NB4 (cell line): Measurements from ENCODE around the gene PHF14.

Source experiments
- DNase-seq: peaks from one replicate; pipeline ENCODE4 v3.0.0; 2010; ENCODE audit warnings: low read depth
- H3K4me3 ChIP-seq: one replicate; pipeline ENCODE4 v1.5.1; 2011; ENCODE audit warnings: mild to moderate bottlenecking, low read depth, low read length, moderate library complexity
- MYC ChIP-seq: IDR thresholded peaks from 2 replicates; pipeline ENCODE4 v1.6.1; 2011; ENCODE audit warnings: low read depth, low read length
- POLR2A ChIP-seq: IDR thresholded peaks from 2 replicates; pipeline ENCODE4 v1.6.1; 2011; ENCODE audit warnings: mild to moderate bottlenecking; ENCODE audit not compliant: insufficient read length; ENCODE audit errors: extremely low read depth
- TF ChIP-seq, protein P1 (sequence below): IDR thresholded peaks from one replicate; pipeline ENCODE4 v1.5.1; 2012; ENCODE audit warnings: low read depth, low read length
- TF ChIP-seq, protein P2 (sequence below): IDR thresholded peaks from 2 replicates; pipeline ENCODE4 v1.6.1; 2011; ENCODE audit warnings: low read depth, low read length

PHF14 gene

DNA sequence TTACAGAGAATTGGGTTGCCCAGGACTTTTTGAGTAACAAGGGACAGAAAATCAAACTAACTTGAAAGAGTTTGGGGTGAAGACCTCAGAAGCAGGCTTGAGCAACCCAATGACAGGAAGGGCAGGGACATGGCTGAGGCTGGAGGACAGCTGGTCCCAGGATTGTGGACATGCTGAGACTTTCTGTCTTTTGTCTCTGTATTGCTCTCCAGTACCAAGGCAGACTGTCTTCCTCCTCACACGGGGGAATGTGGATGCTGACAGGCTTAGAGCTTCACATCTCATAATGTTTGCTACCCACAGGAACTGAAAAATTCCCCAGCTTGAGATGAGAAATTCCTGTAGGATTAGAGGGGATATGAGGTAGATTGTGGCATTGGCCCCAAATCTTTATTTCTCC lies 229.6 kb downstream of the PHF14 start:
- TF ChIP-seq, protein P1, sequence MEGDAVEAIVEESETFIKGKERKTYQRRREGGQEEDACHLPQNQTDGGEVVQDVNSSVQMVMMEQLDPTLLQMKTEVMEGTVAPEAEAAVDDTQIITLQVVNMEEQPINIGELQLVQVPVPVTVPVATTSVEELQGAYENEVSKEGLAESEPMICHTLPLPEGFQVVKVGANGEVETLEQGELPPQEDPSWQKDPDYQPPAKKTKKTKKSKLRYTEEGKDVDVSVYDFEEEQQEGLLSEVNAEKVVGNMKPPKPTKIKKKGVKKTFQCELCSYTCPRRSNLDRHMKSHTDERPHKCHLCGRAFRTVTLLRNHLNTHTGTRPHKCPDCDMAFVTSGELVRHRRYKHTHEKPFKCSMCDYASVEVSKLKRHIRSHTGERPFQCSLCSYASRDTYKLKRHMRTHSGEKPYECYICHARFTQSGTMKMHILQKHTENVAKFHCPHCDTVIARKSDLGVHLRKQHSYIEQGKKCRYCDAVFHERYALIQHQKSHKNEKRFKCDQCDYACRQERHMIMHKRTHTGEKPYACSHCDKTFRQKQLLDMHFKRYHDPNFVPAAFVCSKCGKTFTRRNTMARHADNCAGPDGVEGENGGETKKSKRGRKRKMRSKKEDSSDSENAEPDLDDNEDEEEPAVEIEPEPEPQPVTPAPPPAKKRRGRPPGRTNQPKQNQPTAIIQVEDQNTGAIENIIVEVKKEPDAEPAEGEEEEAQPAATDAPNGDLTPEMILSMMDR = no peak
- TF ChIP-seq, protein P2, sequence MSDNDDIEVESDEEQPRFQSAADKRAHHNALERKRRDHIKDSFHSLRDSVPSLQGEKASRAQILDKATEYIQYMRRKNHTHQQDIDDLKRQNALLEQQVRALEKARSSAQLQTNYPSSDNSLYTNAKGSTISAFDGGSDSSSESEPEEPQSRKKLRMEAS = no peak
- TF ChIP-seq MYC (no peak), POLR2A (no peak)
- no peak for DNase-seq
- no peak overlapping the region for H3K4me3 ChIP-seq

DNA sequence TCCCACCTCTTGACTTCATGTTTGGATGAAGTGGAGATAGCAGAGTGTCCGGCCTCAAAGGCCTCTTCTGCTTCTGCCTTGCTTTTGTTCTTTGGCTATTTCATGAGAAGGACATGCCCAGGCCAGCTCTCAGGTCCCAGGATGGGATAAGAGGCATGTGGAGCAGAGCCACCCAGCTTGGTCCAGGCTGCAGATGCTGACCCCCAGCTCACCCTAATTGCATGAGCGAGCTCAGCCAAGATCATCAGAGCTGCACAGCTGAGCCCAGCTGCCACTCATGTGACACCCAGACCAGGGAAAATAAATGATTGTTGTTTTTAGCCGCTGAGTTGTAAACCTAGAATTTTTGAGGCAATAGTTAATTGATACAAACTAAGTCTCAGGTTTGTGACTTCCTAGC lies 230.0 kb downstream of the PHF14 start:
- no peak for DNase-seq
- no peak overlapping the region for H3K4me3 ChIP-seq
- TF ChIP-seq MYC (no peak), POLR2A (no peak)
- TF ChIP-seq, protein P1 = no peak
- TF ChIP-seq, protein P2 = no peak

DNA sequence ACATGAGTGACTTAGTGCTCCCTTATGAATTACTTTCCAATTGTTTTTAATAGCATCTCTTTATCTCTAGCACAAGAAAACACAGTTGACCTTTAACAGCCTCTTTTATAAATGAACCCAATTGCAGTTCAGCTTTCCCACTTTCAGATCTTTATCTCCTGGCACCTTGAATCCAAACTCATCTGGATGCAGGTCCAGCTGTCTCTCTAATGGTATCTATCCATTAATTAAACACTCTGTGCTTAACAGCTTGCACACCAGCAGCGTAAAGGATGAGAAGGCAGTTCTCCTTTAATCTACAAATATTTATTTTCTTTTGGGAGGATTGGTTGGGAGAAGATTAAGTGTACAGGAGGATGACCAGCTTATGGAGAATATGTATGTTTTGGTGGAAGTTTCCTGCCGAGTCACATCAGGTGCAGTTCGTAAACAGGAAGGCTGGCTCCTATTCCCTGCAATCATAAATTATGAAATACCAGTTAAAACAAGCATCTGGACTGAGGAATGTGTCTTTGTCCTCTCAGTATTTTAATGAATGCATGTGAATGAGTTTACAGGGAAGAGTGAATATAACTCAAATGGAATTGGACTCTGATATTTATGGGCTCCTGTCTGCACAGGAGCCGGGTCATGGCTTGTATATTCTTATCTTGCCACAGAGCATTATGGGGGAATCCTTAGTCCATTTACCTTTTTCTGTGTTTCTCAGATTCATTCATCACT lies 232.7 kb downstream of the PHF14 start:
- DNase-seq = no peak
- TF ChIP-seq POLR2A (no peak), MYC (no peak)
- TF ChIP-seq, protein P2 = no peak
- TF ChIP-seq, protein P1 = no peak
- no peak overlapping the region for H3K4me3 ChIP-seq

DNA sequence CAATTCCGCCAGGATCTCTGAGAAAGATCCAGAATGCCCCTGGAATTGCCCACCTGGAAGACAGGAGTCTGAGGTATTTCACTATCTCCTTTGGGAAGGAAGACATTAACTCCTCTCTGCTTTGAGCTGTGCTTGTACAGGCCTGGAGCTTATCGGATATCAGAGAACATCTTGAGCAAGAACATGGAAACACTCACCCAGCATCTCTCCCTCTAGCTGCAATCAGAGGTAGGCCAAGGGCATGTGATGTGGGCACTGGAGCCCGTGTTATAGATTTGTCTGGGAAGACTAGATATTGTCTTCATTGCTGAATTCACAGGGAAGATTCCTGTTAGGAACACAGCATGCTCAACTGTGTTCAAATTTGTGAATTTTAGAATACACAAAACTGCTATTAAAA lies 233.9 kb downstream of the PHF14 start:
- DNase-seq = no peak
- H3K4me3 ChIP-seq = no peak overlapping the region
- TF ChIP-seq MYC (no peak), POLR2A (no peak)
- TF ChIP-seq, protein P2 = no peak
- TF ChIP-seq, protein P1 = no peak

DNA sequence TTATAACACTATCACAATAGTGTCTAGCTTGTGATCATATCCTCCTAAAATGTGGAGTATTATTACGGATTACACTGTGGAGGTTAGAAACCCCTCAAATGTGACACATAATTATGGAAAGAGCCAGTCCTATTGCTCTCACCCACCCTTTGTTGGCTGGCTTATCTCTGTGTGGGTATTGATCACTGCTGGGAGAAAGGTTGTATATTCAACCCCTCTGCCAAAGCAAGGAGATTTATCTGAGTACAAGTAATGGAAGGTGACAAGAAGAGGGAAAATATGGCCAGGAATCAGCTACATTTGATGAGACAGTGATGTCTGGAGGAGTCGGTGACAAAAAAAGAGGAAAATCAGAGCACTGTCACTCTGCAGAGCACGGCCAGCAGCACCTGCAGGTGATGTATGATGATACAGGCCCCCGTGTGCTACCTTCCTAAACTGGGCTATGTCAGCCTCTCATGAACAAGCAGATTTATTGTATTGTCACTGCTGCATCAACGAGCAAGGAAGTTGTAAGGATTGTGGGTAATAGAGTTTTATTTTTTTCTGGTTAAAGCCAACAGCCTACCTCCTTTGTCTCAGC lies 235.3 kb downstream of the PHF14 start:
- no peak for DNase-seq
- no peak for TF ChIP-seq POLR2A
- TF ChIP-seq MYC = no peak
- TF ChIP-seq, protein P1 = no peak
- TF ChIP-seq, protein P2 = no peak
- no peak overlapping the region for H3K4me3 ChIP-seq
